Activated CD8-positive, alpha-beta T cell treated with anti-CD3 and anti-CD28 coated beads for 36 hours (primary cell): ENCODE results near the gene LRP8. TPM values are rescaled to one million over a fixed set of nuclear protein-coding genes. Genes with fewer than 3 reads are reported as not detected.

Source experiments
- ATAC-seq: fragments of 200-7000 bp; cut with Tn5 transposase; one replicate; pipeline ENCODE4 v1.10.0; 2021; ENCODE audit warnings: mild to moderate bottlenecking, moderate library complexity
- CTCF ChIA-PET: fragments of 350-600 bp; sonication (Branson Sonifier 250); formaldehyde crosslinking; loops from one replicate; lab custom pipeline; 2021; ENCODE audit warnings: antibody characterized with exemption; lab: Charles Lee
- POLR2A ChIA-PET: fragments of 350-600 bp; sonication (Branson Sonifier 250); formaldehyde crosslinking; loops from one replicate; lab custom pipeline; 2021; ENCODE audit warnings: antibody characterized with exemption; lab: Charles Lee
- DNase-seq: peaks from one replicate; pipeline ENCODE4 v3.0.0-alpha.2; 2020
- H3K27ac Mint-ChIP-seq: one replicate; pipeline ENCODE4 v1.8.0; 2021; ENCODE audit warnings: mild to moderate bottlenecking, mixed read lengths
- H3K27me3 Mint-ChIP-seq: one replicate; pipeline ENCODE4 v1.8.0; 2021; ENCODE audit warnings: mixed read lengths
- H3K36me3 Mint-ChIP-seq: one replicate; pipeline ENCODE4 v1.8.0; 2021; ENCODE audit warnings: low read depth, mixed read lengths
- H3K4me1 Mint-ChIP-seq: one replicate; pipeline ENCODE4 v1.8.0; 2021; ENCODE audit warnings: low read depth, mixed read lengths
- H3K4me3 Mint-ChIP-seq: one replicate; pipeline ENCODE4 v1.8.0; 2021; ENCODE audit warnings: mild to moderate bottlenecking, moderate library complexity, mixed read lengths
- H3K9me3 Mint-ChIP-seq: one replicate; pipeline ENCODE4 v1.8.0; 2021; ENCODE audit warnings: mixed read lengths
- intact Hi-C: fragments of 100-400 bp; cut with micrococcal nuclease; formaldehyde crosslinking; loops from one replicate; pipeline ENCODE4 v1.10.0; 2022
- total RNA-seq, 2 experiments: library from RNA; stranded (reverse); gene quantifications; one replicate each; pipeline ENCODE4 v1.2.3, GENCODE V29; 2021
- TF ChIP-seq, protein P1 (sequence below): fragments of 200-600 bp; IDR thresholded peaks from one replicate; pipeline ENCODE4 v1.8.0; 2022; ENCODE audit warnings: antibody characterized with exemption, mild to moderate bottlenecking

LRP8 gene
- total RNA-seq, 2 experiments from 2014 or later = 39.9 to 41.6 TPM

DNA sequence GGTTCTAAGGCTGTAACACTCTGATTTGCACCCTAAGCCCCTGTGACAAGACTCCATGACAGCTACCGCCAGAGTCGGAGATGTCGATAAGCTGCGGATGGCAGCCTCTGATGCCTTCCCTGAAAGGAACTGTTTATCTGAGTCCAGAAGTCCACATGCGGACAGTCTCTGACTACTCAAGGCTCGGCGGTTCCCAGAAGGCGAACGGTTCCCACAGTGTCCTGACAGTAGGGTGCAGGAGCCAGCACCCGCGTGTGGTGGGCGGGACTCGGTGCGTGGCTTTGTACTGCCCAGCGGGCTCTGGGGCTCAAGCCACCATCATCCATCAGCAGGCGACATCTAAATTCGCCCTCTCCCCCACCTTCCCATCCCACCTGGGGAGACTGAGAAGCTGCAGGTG lies 30.7 kb downstream of the LRP8 start:
- Mint-ChIP-seq H3K4me1 (peaks cover 33% of the 10 kb centered on the region), H3K9me3 (no peaks in the 10 kb centered on the region), H3K27ac (no peak overlapping the region), H3K4me3 (no peak overlapping the region), H3K36me3 (peaks cover 3% of the 10 kb centered on the region), H3K27me3 (no peaks in the 10 kb centered on the region)
- ATAC-seq (no peak), DNase-seq (no peak)
- CTCF ChIA-PET = interaction anchor here (6.1 kb wide), 1 partner anchor 19 kb away, joined by 34 read pairs; no protein-coding TSS in a partner anchor
- intact Hi-C loops = no loop called here
- TF ChIP-seq, protein P1, sequence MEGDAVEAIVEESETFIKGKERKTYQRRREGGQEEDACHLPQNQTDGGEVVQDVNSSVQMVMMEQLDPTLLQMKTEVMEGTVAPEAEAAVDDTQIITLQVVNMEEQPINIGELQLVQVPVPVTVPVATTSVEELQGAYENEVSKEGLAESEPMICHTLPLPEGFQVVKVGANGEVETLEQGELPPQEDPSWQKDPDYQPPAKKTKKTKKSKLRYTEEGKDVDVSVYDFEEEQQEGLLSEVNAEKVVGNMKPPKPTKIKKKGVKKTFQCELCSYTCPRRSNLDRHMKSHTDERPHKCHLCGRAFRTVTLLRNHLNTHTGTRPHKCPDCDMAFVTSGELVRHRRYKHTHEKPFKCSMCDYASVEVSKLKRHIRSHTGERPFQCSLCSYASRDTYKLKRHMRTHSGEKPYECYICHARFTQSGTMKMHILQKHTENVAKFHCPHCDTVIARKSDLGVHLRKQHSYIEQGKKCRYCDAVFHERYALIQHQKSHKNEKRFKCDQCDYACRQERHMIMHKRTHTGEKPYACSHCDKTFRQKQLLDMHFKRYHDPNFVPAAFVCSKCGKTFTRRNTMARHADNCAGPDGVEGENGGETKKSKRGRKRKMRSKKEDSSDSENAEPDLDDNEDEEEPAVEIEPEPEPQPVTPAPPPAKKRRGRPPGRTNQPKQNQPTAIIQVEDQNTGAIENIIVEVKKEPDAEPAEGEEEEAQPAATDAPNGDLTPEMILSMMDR = no peak
- POLR2A ChIA-PET = interaction anchor here (1.4 kb wide), 1 partner anchor 29 kb away, joined by 8 read pairs; no protein-coding TSS in a partner anchor

DNA sequence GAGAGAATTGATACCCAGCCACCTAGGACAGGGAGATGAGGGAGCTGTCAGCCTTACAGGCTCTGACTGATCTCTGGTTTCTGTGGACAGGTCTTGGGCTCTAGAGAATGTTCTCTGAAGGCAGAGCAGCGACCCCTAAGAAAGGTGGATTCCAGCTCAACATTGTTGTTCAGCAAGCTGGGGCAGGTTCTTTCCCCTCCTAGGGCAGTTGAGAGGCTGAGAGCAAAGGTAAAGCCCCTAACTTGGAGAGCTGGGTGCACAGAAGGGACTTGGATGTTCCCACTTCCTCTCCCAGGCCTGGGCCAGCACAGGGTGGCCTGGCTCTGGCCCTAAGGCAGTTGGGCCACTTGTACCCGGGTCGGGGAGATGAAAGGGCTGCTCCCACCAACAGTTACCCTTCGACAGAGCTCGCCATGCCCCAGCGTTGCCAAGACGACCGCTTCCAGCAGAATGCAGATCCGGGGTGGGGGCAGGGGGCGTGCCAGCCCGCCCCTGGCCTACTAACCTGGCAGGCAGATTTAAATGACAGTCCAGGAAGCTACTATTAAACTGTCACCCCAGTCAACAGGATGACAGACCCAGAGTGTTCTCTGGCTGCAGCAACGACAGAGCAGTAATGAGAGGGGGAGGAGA lies 31.6 kb downstream of the LRP8 start:
- POLR2A ChIA-PET = interaction anchor here (0.6 to 1.7 kb wide), 4 partner anchors 9 to 72 kb away, joined by 3 to 8 read pairs (median 4); no protein-coding TSS in a partner anchor
- H3K27ac Mint-ChIP-seq = no peak overlapping the region
- intact Hi-C loops = no loop called here
- peaks cover 33% of the 10 kb centered on the region for H3K4me1 Mint-ChIP-seq
- ATAC-seq (peak; percentile 48), DNase-seq (peak; percentile 6)
- H3K27me3 Mint-ChIP-seq = no peaks in the 10 kb centered on the region
- peaks cover 3% of the 10 kb centered on the region for H3K36me3 Mint-ChIP-seq
- TF ChIP-seq, protein P1 = no peak
- H3K4me3 Mint-ChIP-seq = no peak overlapping the region
- H3K9me3 Mint-ChIP-seq = no peaks in the 10 kb centered on the region
- CTCF ChIA-PET = interaction anchor here (1.1 to 6.1 kb wide), 2 partner anchors 11 to 18 kb away, joined by 3 to 34 read pairs; no protein-coding TSS in a partner anchor

DNA sequence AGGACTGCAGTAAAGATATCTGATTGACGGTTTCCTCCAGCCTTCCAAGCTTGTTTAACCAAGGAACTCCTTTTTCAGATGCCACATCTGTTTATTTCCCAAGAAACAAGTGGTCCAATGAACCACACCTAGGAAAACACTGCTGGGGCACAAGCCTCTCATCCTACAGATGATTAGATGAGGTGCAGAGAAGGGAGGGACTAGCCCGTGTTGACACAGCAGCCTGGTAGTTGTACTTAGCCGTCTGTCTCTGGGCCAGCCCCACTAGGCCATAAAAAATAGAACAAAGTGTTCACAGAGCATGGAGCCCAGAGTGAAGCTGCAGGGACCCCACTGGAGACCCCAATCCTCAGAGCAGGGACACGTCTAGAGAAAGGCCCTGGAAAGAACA lies 32.1 kb downstream of the LRP8 start:
- TF ChIP-seq, protein P1 = no peak
- peaks cover 33% of the 10 kb centered on the region for H3K4me1 Mint-ChIP-seq
- H3K9me3 Mint-ChIP-seq = no peaks in the 10 kb centered on the region
- H3K4me3 Mint-ChIP-seq = no peak overlapping the region
- H3K27ac Mint-ChIP-seq = no peak overlapping the region
- DNase-seq (no peak), ATAC-seq (no peak)
- intact Hi-C loops = no loop called here
- CTCF ChIA-PET = interaction anchor here (0.6 to 6.1 kb wide), 4 partner anchors 11 to 98 kb away, joined by 3 to 34 read pairs (median 3); no protein-coding TSS in a partner anchor
- POLR2A ChIA-PET = interaction anchor here (0.6 to 1.7 kb wide), 4 partner anchors 10 to 73 kb away, joined by 3 to 8 read pairs (median 4); no protein-coding TSS in a partner anchor
- H3K27me3 Mint-ChIP-seq = no peaks in the 10 kb centered on the region
- H3K36me3 Mint-ChIP-seq = peaks cover 3% of the 10 kb centered on the region

DNA sequence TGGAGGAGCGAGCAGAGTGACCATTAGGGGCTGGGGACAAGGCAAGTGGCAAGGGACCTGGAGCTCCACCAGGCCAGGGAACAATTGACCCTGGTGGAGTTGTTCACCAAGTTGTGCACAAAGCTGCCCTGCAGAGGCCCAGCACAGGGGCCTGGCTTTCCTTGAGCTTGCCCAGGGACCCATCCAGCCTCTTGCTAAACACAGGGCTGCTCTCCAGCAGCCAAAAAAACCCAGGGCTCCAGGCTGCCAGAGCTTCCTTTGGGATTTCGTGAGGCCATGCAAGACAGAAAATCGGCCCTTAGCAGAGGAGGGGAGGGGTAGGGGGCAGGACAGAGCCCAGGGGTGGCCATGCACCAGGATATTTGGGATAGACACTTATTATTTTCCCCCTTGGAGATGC lies 32.6 kb downstream of the LRP8 start:
- H3K4me1 Mint-ChIP-seq = peaks cover 33% of the 10 kb centered on the region
- no peak overlapping the region for H3K4me3 Mint-ChIP-seq
- ChIA-PET POLR2A (interaction anchor here (0.6 to 1.7 kb wide), 3 partner anchors 10 to 29 kb away, joined by 3 to 4 read pairs (median 3); no protein-coding TSS in a partner anchor), CTCF (interaction anchor here (0.6 to 6.1 kb wide), 4 partner anchors 10 to 98 kb away, joined by 3 to 34 read pairs (median 3); no protein-coding TSS in a partner anchor)
- no peaks in the 10 kb centered on the region for H3K9me3 Mint-ChIP-seq
- H3K27ac Mint-ChIP-seq = no peak overlapping the region
- no peak for ATAC-seq
- peaks cover 3% of the 10 kb centered on the region for H3K36me3 Mint-ChIP-seq
- DNase-seq = no peak
- TF ChIP-seq, protein P1 = no peak
- intact Hi-C loops = no loop called here
- H3K27me3 Mint-ChIP-seq = no peaks in the 10 kb centered on the region

- Mint-ChIP-seq H3K27ac (no peak overlapping the region), H3K27me3 (no peaks in the 10 kb centered on the region), H3K36me3 (peaks cover 7% of the 10 kb centered on the region), H3K4me3 (no peak overlapping the region), H3K9me3 (no peaks in the 10 kb centered on the region), H3K4me1 (peaks cover 33% of the 10 kb centered on the region)
- peak; percentile 62 for DNase-seq
- ATAC-seq = peak; percentile 84
- CTCF ChIA-PET = interaction anchor here (2.0 to 6.1 kb wide), 2 partner anchors 16 to 99 kb away, joined by 11 to 34 read pairs; no protein-coding TSS in a partner anchor
- POLR2A ChIA-PET = interaction anchor here (1.1 kb wide), 1 partner anchor 11 kb away, joined by 3 read pairs; no protein-coding TSS in a partner anchor
- intact Hi-C loops = no loop called here
- TF ChIP-seq, protein P1 = no peak
Measured at GRCh38 chr1:53294567-53294966, 33.3 kb downstream of the LRP8 start.
